ENCODE results near the gene CMTM4. TPM values are rescaled to one million over a fixed set of nuclear protein-coding genes. Genes with fewer than 3 reads are reported as not detected.

The CMTM4 gene
- total and polyA plus RNA-seq, 2 of the 4 experiments (the other 2 are of a cell fraction) = 9.0 to 14.5 TPM

DNA sequence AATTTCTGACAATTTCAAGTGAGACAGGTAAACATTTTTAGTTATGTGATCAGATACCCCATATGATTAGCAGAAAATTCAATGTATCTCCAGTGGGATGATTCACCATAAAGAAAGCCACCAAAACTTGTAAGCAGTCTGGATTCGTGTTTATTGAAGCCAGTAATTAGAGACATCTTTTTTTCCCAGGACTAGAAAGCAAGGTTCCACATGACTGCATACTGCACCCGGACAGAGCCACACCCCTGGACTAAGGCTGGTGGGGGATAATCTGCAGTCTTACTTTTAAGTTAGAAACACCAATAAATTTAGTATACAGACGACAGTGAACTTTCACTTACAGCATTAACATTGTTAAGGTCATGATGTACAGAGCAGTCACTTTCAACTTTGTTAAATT, 24.2 kb upstream of the CMTM4 start:
- Histone ChIP-seq H3K9me1 (ENCODE audit: insufficient read depth, low read length) (peaks cover 6% of the 10 kb centered on the region), H3K27me3 (ENCODE audit: control insufficient read depth, insufficient read depth, low read length) (no peaks in the 10 kb centered on the region), H3K27ac (ENCODE audit: insufficient read depth, low read length) (no peak overlapping the region), H3K4me2 (ENCODE audit: low read depth, low read length) (no peak overlapping the region), H4K5ac (ENCODE audit: low read depth, low read length) (no peak overlapping the region), H3K23ac (ENCODE audit: low read depth, low read length) (no peak overlapping the region), H4K8ac (ENCODE audit: low read depth in 2 of 2, low read length in 2 of 2) (no peak overlapping the region), H2AFZ (replicated peaks; ENCODE audit: low read length, poor library complexity) (no peak overlapping the region), H3K9ac (ENCODE audit: low read depth, low read length) (no peak overlapping the region), H3K56ac (ENCODE audit: extremely low read depth, insufficient read depth, low read length) (no peak overlapping the region), H2BK15ac (ENCODE audit: low read depth, low read length) (no peak overlapping the region), H3K18ac (ENCODE audit: low read depth, low read length) (no peak overlapping the region), H2BK5ac (ENCODE audit: low read depth, low read length, poor library complexity, severe bottlenecking) (no peak overlapping the region), H3K14ac (replicated peaks; ENCODE audit: low read depth, low read length) (no peak overlapping the region), H2AK5ac (ENCODE audit: low read depth, low read length) (no peak overlapping the region), H2BK20ac (ENCODE audit: low read depth, low read length) (no peak overlapping the region), H4K20me1 (ENCODE audit: insufficient read depth, low read length) (peaks cover 6% of the 10 kb centered on the region; the same call in 1 of the 2 replicates), H3K4me3 (ENCODE audit: insufficient read depth, low read depth, low read length) (no peak overlapping the region), H3K79me1 (ENCODE audit: low read depth in 1 of 2, low read length in 2 of 2) (peaks cover 5 to 14% of the 10 kb centered on the region in 2 experiments; a peak in 2 of 4 replicates), H2BK120ac (ENCODE audit: low read depth, low read length) (no peak overlapping the region), H3K36me3 (ENCODE audit: control insufficient read depth, insufficient read depth, low read length) (peaks cover 32% of the 10 kb centered on the region), H2AK9ac (replicated peaks; ENCODE audit: low read depth, low read length, poor library complexity) (no peak overlapping the region), H3K4me1 (ENCODE audit: control insufficient read depth, insufficient read depth, low read length) (peaks cover 5% of the 10 kb centered on the region), H3K9me3 (ENCODE audit: control insufficient read depth, insufficient read depth, low read length) (no peaks in the 10 kb centered on the region), H3K4ac (ENCODE audit: low read depth, low read length) (no peak overlapping the region), H4K91ac (ENCODE audit: insufficient read depth, low read depth, low read length) (no peak overlapping the region)
- no CpG with 5 or more reads among the region's 3 CpGs for WGBS, 2 experiments (ENCODE audit: extremely low coverage in 2 of 2, insufficient read length in 1 of 2)
- ChIA-PET POLR2A (ENCODE audit: unreplicated experiment) (no interaction called here), CTCF (no interaction called here)
- dilution Hi-C loops (cut with HindIII; ENCODE audit: low sequenced_read_pairs, unreplicated experiment) = no loop called here
- TF ChIP-seq FOS (IDR thresholded peaks at IDR 0.05; ENCODE audit: low read depth, low read length) = 0 out of 2 replicates have a peak, but pooled peaks have one; percentile 6
- TF ChIP-seq MAZ (IDR thresholded peaks at IDR 0.05; ENCODE audit: borderline replicate concordance, low read depth, low read length) = no peak
- no peak for TF ChIP-seq RAD21 (IDR thresholded peaks at IDR 0.05; ENCODE audit: low read length)
- TF ChIP-seq CEBPB (IDR thresholded peaks at IDR 0.05; ENCODE audit: low read depth, low read length) = no peak
- TF ChIP-seq RFX5 (IDR thresholded peaks at IDR 0.05; ENCODE audit: low read depth, low read length) = no peak
- peak; percentile 41 for DNase-seq
- peak; percentile 68 for ATAC-seq (ENCODE audit: low read depth)
- BruUV-seq (replicated peaks) = no TSS peak
- intact Hi-C loops (cut with micrococcal nuclease) = loop anchor here (5.0 kb wide), 2 partner anchors 58 to 313 kb away; no protein-coding TSS in a partner anchor
- in situ Hi-C loops (cut with MboI; ENCODE audit: low sequenced_read_pairs) = no loop called here

Measured in IMR-90 (cell line).